Measurements from ENCODE around the gene RABGEF1.
"Not testable (repeated sequence)": the region's sequence is repeated elsewhere in the genome, so short reads cannot be mapped to it uniquely, and the experiment has no call there.

The RABGEF1 gene

GRCh38 chr7:66782875-66783274 lies 42.3 kb downstream of the RABGEF1 start:
- Histone ChIP-seq H3K36me3 (ENCODE audit: control insufficient read depth in 5 of 5, insufficient read depth in 5 of 5, low read length in 5 of 5) (peaks cover 18 to 53% (median 36%) of the 10 kb centered on the region in 5 donors), H3K4me1 (ENCODE audit: control insufficient read depth in 5 of 5, insufficient read depth in 5 of 5, low read length in 5 of 5) (peaks cover 0 to 20% (median 0%) of the 10 kb centered on the region in 5 donors), H3K27ac (ENCODE audit: low read depth, low read length) (peak overlapping the region; percentile 41)
- H3K9ac ChIP-seq (ENCODE audit: low read length in 5 of 5); H3K27me3 ChIP-seq (ENCODE audit: control insufficient read depth in 5 of 5, insufficient read depth in 4 of 5, low read length in 5 of 5); H3K9me3 ChIP-seq (ENCODE audit: control insufficient read depth in 5 of 5, low read length in 5 of 5); H3K4me3 ChIP-seq (ENCODE audit: low read depth in 1 of 5, low read length in 5 of 5): not testable (repeated sequence)

- not testable (repeated sequence) for H3K9ac ChIP-seq (ENCODE audit: low read length in 5 of 5); H3K9me3 ChIP-seq (ENCODE audit: control insufficient read depth in 5 of 5, low read length in 5 of 5); H3K4me3 ChIP-seq (ENCODE audit: low read depth in 1 of 5, low read length in 5 of 5); H3K27me3 ChIP-seq (ENCODE audit: control insufficient read depth in 5 of 5, insufficient read depth in 4 of 5, low read length in 5 of 5)
- Histone ChIP-seq H3K4me1 (ENCODE audit: control insufficient read depth in 5 of 5, insufficient read depth in 5 of 5, low read length in 5 of 5) (peaks cover 0 to 20% (median 0%) of the 10 kb centered on the region in 5 donors), H3K27ac (ENCODE audit: low read depth, low read length) (peak overlapping the region; percentile 41), H3K36me3 (ENCODE audit: control insufficient read depth in 5 of 5, insufficient read depth in 5 of 5, low read length in 5 of 5) (peaks cover 18 to 46% (median 30%) of the 10 kb centered on the region in 5 donors)
These were observed 43.5 kb downstream of the RABGEF1 start for GRCh38 chr7:66783887-66784595.

GRCh38 chr7:66790196-66790595 lies 49.7 kb downstream of the RABGEF1 start:
- no peaks in the 10 kb centered on the region for H3K9me3 ChIP-seq (ENCODE audit: control insufficient read depth in 5 of 5, low read length in 5 of 5)
- no peak overlapping the region for H3K4me3 ChIP-seq (ENCODE audit: low read depth in 1 of 5, low read length in 5 of 5)
- H3K9ac ChIP-seq (ENCODE audit: low read length in 5 of 5), result no peak overlapping the region
- H3K27ac ChIP-seq (ENCODE audit: low read depth, low read length), result peak overlapping the region; percentile 17
- peaks cover 0 to 16% (median 13%) of the 10 kb centered on the region in 5 donors for H3K4me1 ChIP-seq (ENCODE audit: control insufficient read depth in 5 of 5, insufficient read depth in 5 of 5, low read length in 5 of 5)
- H3K36me3 ChIP-seq (ENCODE audit: control insufficient read depth in 5 of 5, insufficient read depth in 5 of 5, low read length in 5 of 5), result peaks cover 22 to 60% (median 33%) of the 10 kb centered on the region in 5 donors
- H3K27me3 ChIP-seq (ENCODE audit: control insufficient read depth in 5 of 5, insufficient read depth in 4 of 5, low read length in 5 of 5), result no peaks in the 10 kb centered on the region

- Histone ChIP-seq H3K27ac (ENCODE audit: low read depth, low read length) (peak overlapping the region; percentile 17), H3K4me3 (ENCODE audit: low read depth in 1 of 5, low read length in 5 of 5) (no peak overlapping the region), H3K36me3 (ENCODE audit: control insufficient read depth in 5 of 5, insufficient read depth in 5 of 5, low read length in 5 of 5) (peaks cover 25 to 61% (median 38%) of the 10 kb centered on the region in 5 donors), H3K27me3 (ENCODE audit: control insufficient read depth in 5 of 5, insufficient read depth in 4 of 5, low read length in 5 of 5) (no peaks in the 10 kb centered on the region), H3K4me1 (ENCODE audit: control insufficient read depth in 5 of 5, insufficient read depth in 5 of 5, low read length in 5 of 5) (peaks cover 0 to 16% (median 13%) of the 10 kb centered on the region in 5 donors), H3K9me3 (ENCODE audit: control insufficient read depth in 5 of 5, low read length in 5 of 5) (no peaks in the 10 kb centered on the region), H3K9ac (ENCODE audit: low read length in 5 of 5) (no peak overlapping the region)
These were observed 50.2 kb downstream of the RABGEF1 start for GRCh38 chr7:66790725-66791124.

- Histone ChIP-seq H3K9ac (ENCODE audit: low read length in 5 of 5) (no peak overlapping the region), H3K27ac (ENCODE audit: low read depth, low read length) (peak overlapping the region; percentile 25), H3K9me3 (ENCODE audit: control insufficient read depth in 5 of 5, low read length in 5 of 5) (no peaks in the 10 kb centered on the region), H3K4me1 (ENCODE audit: control insufficient read depth in 5 of 5, insufficient read depth in 5 of 5, low read length in 5 of 5) (peaks cover 0 to 8% (median 0%) of the 10 kb centered on the region in 5 donors), H3K36me3 (ENCODE audit: control insufficient read depth in 5 of 5, insufficient read depth in 5 of 5, low read length in 5 of 5) (peaks cover 24 to 88% (median 84%) of the 10 kb centered on the region in 5 donors), H3K27me3 (ENCODE audit: control insufficient read depth in 5 of 5, insufficient read depth in 4 of 5, low read length in 5 of 5) (no peaks in the 10 kb centered on the region), H3K4me3 (ENCODE audit: low read depth in 1 of 5, low read length in 5 of 5) (no peak overlapping the region)
These were observed 60.1 kb downstream of the RABGEF1 start for GRCh38 chr7:66800591-66800990.

GRCh38 chr7:66804001-66804400 lies 63.5 kb downstream of the RABGEF1 start:
- Histone ChIP-seq H3K27ac (ENCODE audit: low read depth, low read length) (no peak overlapping the region), H3K9me3 (ENCODE audit: control insufficient read depth in 5 of 5, low read length in 5 of 5) (no peaks in the 10 kb centered on the region), H3K9ac (ENCODE audit: low read length in 5 of 5) (no peak overlapping the region), H3K36me3 (ENCODE audit: control insufficient read depth in 5 of 5, insufficient read depth in 5 of 5, low read length in 5 of 5) (peaks cover 32 to 91% (median 84%) of the 10 kb centered on the region in 5 donors), H3K4me3 (ENCODE audit: low read depth in 1 of 5, low read length in 5 of 5) (no peak overlapping the region), H3K4me1 (ENCODE audit: control insufficient read depth in 5 of 5, insufficient read depth in 5 of 5, low read length in 5 of 5) (peaks cover 0 to 8% (median 0%) of the 10 kb centered on the region in 5 donors), H3K27me3 (ENCODE audit: control insufficient read depth in 5 of 5, insufficient read depth in 4 of 5, low read length in 5 of 5) (no peaks in the 10 kb centered on the region)

DNA sequence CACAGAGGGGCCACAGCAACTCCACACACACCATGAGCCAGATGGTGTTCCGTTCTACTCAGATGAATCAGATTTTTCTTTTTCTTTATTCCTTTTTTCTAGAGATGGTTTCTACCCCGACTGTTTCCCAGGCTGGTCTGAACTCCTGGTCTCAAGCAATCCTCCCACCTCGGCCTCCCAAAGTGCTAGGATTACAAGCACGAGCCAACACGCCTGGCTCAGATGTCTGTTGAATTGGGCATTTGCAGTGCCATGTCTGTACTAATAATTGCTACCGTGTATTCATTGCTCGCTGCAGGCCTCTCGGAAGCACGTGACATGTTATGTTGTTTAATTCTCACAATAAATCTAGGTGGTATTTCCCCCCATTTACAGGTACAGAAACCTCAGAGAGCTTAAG lies 67.2 kb downstream of the RABGEF1 start:
- Histone ChIP-seq H3K27me3 (ENCODE audit: control insufficient read depth in 5 of 5, insufficient read depth in 4 of 5, low read length in 5 of 5) (no peaks in the 10 kb centered on the region), H3K4me3 (ENCODE audit: low read depth in 1 of 5, low read length in 5 of 5) (no peak overlapping the region), H3K4me1 (ENCODE audit: control insufficient read depth in 5 of 5, insufficient read depth in 5 of 5, low read length in 5 of 5) (peaks cover 0 to 2% (median 0%) of the 10 kb centered on the region in 5 donors), H3K27ac (ENCODE audit: low read depth, low read length) (no peak overlapping the region), H3K9ac (ENCODE audit: low read length in 5 of 5) (no peak overlapping the region), H3K36me3 (ENCODE audit: control insufficient read depth in 5 of 5, insufficient read depth in 5 of 5, low read length in 5 of 5) (peaks cover 41 to 89% (median 81%) of the 10 kb centered on the region in 5 donors), H3K9me3 (ENCODE audit: control insufficient read depth in 5 of 5, low read length in 5 of 5) (no peaks in the 10 kb centered on the region)

DNA sequence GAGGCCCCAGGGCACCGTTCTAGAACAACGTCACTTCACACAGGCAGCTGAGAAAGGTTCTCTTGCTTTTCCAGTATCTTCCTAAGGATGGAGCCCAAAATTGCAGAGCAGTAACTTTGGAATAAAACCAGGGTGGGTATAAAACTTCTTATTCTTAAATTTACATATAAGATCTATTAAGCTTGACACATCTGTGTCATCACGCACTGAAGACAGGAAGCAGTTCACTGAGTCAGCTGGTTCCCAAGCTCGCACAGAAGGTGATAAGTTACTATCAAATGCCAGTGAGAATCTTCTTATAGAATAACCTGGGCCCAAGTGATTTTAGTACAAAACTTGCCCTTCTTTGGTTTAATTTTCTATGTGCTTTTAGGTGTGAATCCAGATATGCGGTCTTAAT lies 70.2 kb downstream of the RABGEF1 start:
- Histone ChIP-seq H3K27me3 (ENCODE audit: control insufficient read depth in 5 of 5, insufficient read depth in 4 of 5, low read length in 5 of 5) (no peaks in the 10 kb centered on the region), H3K27ac (ENCODE audit: low read depth, low read length) (no peak overlapping the region), H3K9ac (ENCODE audit: low read length in 5 of 5) (no peak overlapping the region), H3K4me1 (ENCODE audit: control insufficient read depth in 5 of 5, insufficient read depth in 5 of 5, low read length in 5 of 5) (peaks cover 0 to 2% (median 0%) of the 10 kb centered on the region in 5 donors), H3K36me3 (ENCODE audit: control insufficient read depth in 5 of 5, insufficient read depth in 5 of 5, low read length in 5 of 5) (peaks cover 39 to 72% (median 62%) of the 10 kb centered on the region in 5 donors), H3K9me3 (ENCODE audit: control insufficient read depth in 5 of 5, low read length in 5 of 5) (no peaks in the 10 kb centered on the region), H3K4me3 (ENCODE audit: low read depth in 1 of 5, low read length in 5 of 5) (no peak overlapping the region)

DNA sequence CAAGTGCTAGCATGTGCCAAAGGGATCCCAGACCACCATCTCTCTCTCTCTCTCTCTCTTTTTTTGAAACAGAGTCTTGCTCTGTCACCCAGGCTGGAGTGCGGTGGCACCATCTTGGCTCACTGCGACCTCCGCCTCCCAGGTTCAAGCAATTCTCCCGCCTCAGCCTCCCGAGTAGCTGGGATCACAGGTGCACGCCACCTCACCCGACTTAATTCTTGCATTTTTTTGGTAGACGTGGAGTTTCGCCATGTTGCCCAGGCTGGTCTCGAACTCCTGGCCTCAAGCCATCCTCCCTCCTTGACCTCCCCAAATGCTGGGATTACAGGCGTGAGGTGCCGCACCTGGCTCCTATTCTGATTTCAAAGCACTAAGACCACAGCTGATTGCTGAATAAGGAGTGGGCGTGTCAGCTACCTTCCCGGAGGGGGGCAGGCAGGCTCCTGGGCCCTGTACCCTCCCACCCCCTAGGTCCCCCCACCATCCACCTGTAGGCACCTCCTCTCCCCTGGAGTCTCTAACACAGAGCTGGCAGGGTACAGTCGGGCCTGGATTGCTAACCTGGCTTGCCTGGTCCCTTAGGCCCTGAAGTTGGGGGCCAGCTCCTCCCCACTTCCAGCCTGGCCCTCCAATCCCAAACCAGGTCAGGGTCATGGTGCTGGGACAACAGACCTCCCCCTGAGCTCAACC lies 74.8 kb downstream of the RABGEF1 start:
- H3K9ac ChIP-seq (ENCODE audit: low read length in 5 of 5); H3K27me3 ChIP-seq (ENCODE audit: control insufficient read depth in 5 of 5, insufficient read depth in 4 of 5, low read length in 5 of 5); H3K4me3 ChIP-seq (ENCODE audit: low read depth in 1 of 5, low read length in 5 of 5); H3K27ac ChIP-seq (ENCODE audit: low read depth, low read length); H3K4me1 ChIP-seq (ENCODE audit: control insufficient read depth in 5 of 5, insufficient read depth in 5 of 5, low read length in 5 of 5); H3K9me3 ChIP-seq (ENCODE audit: control insufficient read depth in 5 of 5, low read length in 5 of 5): not testable (repeated sequence)
- peaks cover 13 to 26% (median 19%) of the 10 kb centered on the region in 5 donors for H3K36me3 ChIP-seq (ENCODE audit: control insufficient read depth in 5 of 5, insufficient read depth in 5 of 5, low read length in 5 of 5)

- no peak overlapping the region for H3K9ac ChIP-seq (ENCODE audit: low read length in 5 of 5)
- no peak overlapping the region for H3K27ac ChIP-seq (ENCODE audit: low read depth, low read length)
- H3K36me3 ChIP-seq (ENCODE audit: control insufficient read depth in 5 of 5, insufficient read depth in 5 of 5, low read length in 5 of 5), result peaks cover 7 to 20% (median 13%) of the 10 kb centered on the region in 5 donors
- no peaks in the 10 kb centered on the region for H3K9me3 ChIP-seq (ENCODE audit: control insufficient read depth in 5 of 5, low read length in 5 of 5)
- no peak overlapping the region for H3K4me3 ChIP-seq (ENCODE audit: low read depth in 1 of 5, low read length in 5 of 5)
- no peaks in the 10 kb centered on the region for H3K4me1 ChIP-seq (ENCODE audit: control insufficient read depth in 5 of 5, insufficient read depth in 5 of 5, low read length in 5 of 5)
- H3K27me3 ChIP-seq (ENCODE audit: control insufficient read depth in 5 of 5, insufficient read depth in 4 of 5, low read length in 5 of 5), result no peaks in the 10 kb centered on the region
These were observed 75.4 kb downstream of the RABGEF1 start for GRCh38 chr7:66815951-66816350.
